Activated T-helper 1 cell treated with Interleukin-2 at 50 U/mL for 16 hours (primary cell): ENCODE results near the gene BTF3.

Experiments used
- DNase-seq: peaks from one replicate; pipeline ENCODE4 v3.0.0-alpha.2; 2020; ENCODE audit warnings: low read depth

BTF3 gene

GRCh38 chr5:73525606-73526203, 27.5 kb downstream of the BTF3 start:
- DNase-seq: no peak

GRCh38 chr5:73528248-73528647, 30.0 kb downstream of the BTF3 start:
- DNase-seq: no peak

- DNase-seq: no peak
Observed at GRCh38 chr5:73529081-73529480, 30.8 kb downstream of the BTF3 start.

- DNase-seq: no peak
Observed at GRCh38 chr5:73531356-73531755, 33.1 kb downstream of the BTF3 start.

DNA sequence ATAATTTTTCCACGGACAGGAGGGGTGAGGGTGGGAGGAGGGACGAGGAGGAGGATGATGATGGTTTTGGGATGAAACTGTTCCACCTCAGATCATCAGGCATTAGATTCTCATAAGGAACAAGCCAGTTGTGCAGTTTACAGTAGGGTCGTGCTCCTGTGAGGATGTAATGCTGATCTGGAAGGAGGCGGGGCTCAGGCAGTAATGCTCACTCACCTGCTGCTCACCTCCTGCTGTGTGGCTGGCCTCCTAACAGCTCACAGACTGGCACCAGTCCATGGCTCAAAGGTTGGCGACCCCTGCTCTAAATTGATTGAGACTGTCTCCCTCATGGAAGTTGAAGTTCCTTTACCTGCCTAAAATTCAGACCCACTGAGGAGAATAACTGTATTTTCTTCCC, 34.0 kb downstream of the BTF3 start:
- no peak for DNase-seq

- DNase-seq: no peak
Observed at GRCh38 chr5:73534011-73534644, 35.9 kb downstream of the BTF3 start.

- no peak for DNase-seq
Observed at GRCh38 chr5:73534971-73535370, 36.7 kb downstream of the BTF3 start.

GRCh38 chr5:73539730-73540129, 41.5 kb downstream of the BTF3 start:
- no peak for DNase-seq

- no peak for DNase-seq
Observed at GRCh38 chr5:73540192-73540591, 42.0 kb downstream of the BTF3 start.

DNA sequence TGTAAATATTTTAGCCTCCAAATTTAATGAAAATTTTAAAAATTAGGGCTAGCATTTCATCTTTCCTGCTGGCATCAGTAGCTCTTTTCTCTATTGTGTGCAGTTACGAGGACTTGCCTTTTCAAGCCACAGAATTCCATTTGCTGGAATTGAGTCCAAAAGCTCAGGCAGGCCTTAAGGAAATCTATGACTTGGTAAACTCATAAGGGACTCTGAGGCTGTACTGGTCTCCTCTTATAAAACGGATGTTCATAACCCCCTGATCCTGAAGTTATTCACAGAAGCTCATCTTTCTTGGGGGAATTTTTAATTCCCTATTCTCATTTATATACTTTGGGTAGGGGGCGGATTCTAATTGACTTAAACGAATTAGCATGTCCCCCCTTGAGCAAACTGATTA, 43.8 kb downstream of the BTF3 start:
- DNase-seq: no peak

- no peak for DNase-seq
Observed at GRCh38 chr5:73544429-73545402, 46.5 kb downstream of the BTF3 start.

DNA sequence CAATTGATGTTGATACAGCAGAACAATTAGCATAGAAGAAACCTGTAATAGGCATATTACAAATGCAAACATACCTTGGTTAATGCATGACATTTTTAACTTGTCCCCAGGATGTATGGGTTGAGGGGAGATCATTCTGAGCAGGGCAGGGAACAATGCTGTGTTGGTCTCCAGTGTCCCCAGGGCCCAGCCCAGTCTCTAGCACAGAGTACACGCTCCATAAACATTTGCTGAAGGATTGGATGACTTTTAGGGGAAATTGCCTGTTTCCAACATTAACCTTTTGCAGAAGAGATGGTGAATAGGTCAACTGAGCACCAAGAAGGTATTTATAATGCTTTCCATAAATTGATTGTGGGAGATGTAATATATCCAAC, 47.1 kb downstream of the BTF3 start:
- DNase-seq: no peak

DNA sequence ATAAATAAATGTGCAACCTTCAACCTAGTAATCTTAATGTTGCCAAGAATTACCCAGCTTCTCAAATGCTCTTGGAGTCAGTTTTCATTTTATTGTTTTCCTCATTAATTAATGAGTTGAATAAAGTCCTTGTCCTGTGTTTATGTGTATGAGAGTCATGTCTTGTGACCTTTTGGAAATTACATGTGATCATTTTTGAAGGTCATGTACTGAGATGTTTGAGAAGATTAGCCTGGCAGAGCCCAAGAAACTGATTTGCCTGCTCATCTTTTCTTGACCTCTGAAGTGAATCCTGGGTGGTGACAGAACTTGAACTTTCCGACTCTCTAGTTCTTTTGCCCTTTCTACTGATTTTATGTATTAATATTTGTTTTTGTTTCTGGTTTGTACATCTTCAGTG, 51.8 kb downstream of the BTF3 start:
- no peak for DNase-seq

DNA sequence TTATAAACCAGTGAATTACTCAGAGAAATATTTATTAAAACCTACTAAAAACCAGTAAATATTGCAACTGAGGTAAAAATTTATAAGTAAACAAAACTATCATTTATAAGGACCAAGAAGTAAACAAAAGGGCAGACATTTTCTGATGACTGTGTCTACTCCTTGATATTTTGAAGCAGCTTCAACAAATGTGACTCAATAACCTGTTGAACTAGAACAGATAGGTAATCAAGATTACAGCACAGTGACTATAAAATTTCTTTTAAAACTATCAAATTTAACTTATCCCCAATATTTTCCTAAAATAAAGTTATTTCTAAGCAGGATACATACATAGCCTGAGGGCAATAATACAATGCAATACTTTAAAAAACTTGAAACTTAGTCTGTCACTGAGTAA, 54.4 kb downstream of the BTF3 start:
- DNase-seq: no peak
